ENCODE measurements around the gene PNISR. TPM values are rescaled to one million over a fixed set of nuclear protein-coding genes. Genes with fewer than 3 reads are reported as not detected.

The PNISR gene
- polyA plus RNA-seq, 1 experiment: 19.0 TPM

DNA sequence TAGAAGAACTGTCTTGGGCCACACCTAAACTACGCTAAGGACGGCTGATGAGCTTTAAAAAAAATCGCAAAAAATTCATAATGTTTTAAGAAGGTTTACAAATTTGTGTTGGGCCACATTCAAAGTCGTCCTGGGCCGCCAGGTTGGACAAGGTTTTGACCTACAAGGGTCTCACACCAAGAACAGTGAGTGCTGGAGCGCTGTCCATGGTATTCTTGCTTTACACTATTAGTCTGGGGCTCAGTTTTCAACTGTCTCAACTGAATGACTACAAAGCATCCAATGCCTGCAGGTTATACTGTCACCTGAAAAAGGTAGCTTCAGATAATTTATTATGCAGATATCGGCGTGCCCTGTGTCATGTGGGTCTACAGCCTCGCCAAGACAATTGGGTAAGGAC, 72.0 kb downstream of the PNISR start:
- ChIA-PET CTCF (interaction anchor here (0.7 to 1.6 kb wide), 2 partner anchors 18 to 40 kb away, joined by 3 to 5 read pairs; partner anchors contain the start of gene COQ3), POLR2A (no interaction called here)
- DNase-seq (ENCODE audit: low read depth): no peak
- no peak overlapping the region for H3K4me3 ChIP-seq (ENCODE audit: low read depth, low read length)
- TF ChIP-seq, protein P1, sequence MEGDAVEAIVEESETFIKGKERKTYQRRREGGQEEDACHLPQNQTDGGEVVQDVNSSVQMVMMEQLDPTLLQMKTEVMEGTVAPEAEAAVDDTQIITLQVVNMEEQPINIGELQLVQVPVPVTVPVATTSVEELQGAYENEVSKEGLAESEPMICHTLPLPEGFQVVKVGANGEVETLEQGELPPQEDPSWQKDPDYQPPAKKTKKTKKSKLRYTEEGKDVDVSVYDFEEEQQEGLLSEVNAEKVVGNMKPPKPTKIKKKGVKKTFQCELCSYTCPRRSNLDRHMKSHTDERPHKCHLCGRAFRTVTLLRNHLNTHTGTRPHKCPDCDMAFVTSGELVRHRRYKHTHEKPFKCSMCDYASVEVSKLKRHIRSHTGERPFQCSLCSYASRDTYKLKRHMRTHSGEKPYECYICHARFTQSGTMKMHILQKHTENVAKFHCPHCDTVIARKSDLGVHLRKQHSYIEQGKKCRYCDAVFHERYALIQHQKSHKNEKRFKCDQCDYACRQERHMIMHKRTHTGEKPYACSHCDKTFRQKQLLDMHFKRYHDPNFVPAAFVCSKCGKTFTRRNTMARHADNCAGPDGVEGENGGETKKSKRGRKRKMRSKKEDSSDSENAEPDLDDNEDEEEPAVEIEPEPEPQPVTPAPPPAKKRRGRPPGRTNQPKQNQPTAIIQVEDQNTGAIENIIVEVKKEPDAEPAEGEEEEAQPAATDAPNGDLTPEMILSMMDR (IDR thresholded peaks at IDR 0.05; ENCODE audit: insufficient read depth, low read depth, low read length): no peak
- H3K27me3 ChIP-seq (ENCODE audit: control insufficient read depth, insufficient read depth, low read length): peaks cover 2% of the 10 kb centered on the region; the same call in 1 of the 2 replicates
- H3K36me3 ChIP-seq (ENCODE audit: control insufficient read depth, insufficient read depth, low read length): no peaks in the 10 kb centered on the region

DNA sequence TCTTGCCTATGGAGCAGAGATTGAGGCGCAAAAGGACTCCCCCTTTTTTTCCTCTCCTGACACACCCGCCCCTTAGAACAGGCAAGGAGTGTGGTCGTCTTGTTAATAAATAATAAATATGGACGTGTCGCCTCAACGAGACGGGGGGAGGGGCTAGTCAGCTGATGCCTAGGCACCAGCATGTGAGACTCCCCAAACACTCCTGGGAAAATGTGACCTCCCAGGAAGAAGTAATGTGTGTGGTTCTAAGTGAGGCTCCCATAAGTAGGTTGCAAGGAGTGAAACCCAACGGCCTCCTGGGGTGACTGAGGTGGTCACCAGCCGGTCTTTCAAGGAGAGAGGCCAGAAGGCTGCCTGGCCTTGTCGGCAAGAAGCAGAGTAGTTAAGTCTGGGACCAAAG, 74.5 kb downstream of the PNISR start:
- DNase-seq (ENCODE audit: low read depth): no peak
- TF ChIP-seq, protein P1 (IDR thresholded peaks at IDR 0.05; ENCODE audit: insufficient read depth, low read depth, low read length): no peak
- ChIA-PET CTCF (no interaction called here), POLR2A (interaction anchor here (0.6 kb wide), 1 partner anchor 22 kb away, joined by 3 read pairs; no protein-coding TSS in a partner anchor)
- peaks cover 2% of the 10 kb centered on the region; the same call in 1 of the 2 replicates for H3K27me3 ChIP-seq (ENCODE audit: control insufficient read depth, insufficient read depth, low read length)
- H3K36me3 ChIP-seq (ENCODE audit: control insufficient read depth, insufficient read depth, low read length): no peaks in the 10 kb centered on the region
- H3K4me3 ChIP-seq (ENCODE audit: low read depth, low read length): no peak overlapping the region

DNA sequence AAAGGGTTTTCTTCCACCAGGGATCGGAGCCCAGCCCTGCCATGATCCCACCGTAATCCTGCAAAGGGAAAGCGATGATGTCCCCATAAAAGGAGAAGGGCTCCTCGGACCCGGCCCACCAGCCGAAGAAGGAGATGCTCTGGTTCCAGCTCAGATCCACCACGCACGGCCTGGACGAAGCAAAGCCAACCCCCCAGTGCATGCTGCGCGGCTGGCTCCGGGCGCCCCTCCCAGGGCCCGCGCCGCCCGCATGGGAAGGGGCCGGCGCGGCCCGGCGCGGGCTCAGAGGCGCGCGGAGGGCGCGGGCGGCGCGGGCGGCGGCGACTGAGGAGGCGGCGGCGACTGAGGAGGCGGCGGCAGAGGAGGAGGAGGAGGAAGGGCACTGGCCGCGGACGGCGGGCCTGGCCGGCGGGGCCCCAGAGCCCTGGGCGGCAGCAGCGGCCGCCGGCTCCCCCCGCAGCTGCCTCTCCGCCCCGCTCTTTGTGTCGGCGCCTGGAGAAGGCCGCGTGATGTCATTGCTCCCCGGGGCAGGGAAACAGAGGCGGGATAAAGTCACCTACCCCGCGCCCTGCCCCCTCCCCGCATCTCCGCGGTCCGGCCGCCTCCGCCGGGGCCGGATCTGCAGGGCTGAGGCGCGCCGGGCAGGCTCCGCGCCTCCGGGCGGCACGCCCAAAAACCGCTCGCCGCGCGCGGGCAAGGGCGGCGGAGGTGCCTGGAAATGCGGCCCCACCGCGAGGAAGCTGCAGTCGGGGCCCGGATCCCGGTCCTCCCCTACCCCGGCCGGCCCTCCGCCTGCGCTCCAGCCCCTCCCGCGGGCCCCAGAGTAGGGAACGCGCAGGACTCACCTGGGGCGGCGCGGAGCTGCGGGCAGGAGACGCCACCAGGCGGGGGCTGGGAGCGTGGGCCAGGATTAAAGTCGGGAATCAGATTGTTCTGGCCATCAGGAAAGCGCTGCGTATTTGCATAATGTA, 75.7 kb downstream of the PNISR start, which contains the start of gene FAXC:
TSS of gene FAXC (minus strand) at position 504 of the 971 bp plus-strand sequence. CDS start at position 202, 302 bp downstream.
- TF ChIP-seq, protein P1 (IDR thresholded peaks at IDR 0.05; ENCODE audit: insufficient read depth, low read depth, low read length): peak; percentile 23; the same call in 1 of the 2 replicates
- peak within 1 kb of the TSS; percentile 44 for H3K4me3 ChIP-seq (ENCODE audit: low read depth, low read length)
- CTCF ChIA-PET: interaction anchor here (1.6 to 2.4 kb wide), 2 partner anchors 12 to 19 kb away, joined by 6 to 7 read pairs; no protein-coding TSS in a partner anchor
- no peaks in the 10 kb centered on the region for H3K36me3 ChIP-seq (ENCODE audit: control insufficient read depth, insufficient read depth, low read length)
- POLR2A ChIA-PET: no interaction called here
- peaks cover 2% of the 10 kb centered on the region; the same call in 1 of the 2 replicates for H3K27me3 ChIP-seq (ENCODE audit: control insufficient read depth, insufficient read depth, low read length)
- no peak for DNase-seq (ENCODE audit: low read depth)

GRCh38 chr6:99348288-99349170, 76.6 kb downstream of the PNISR start:
- H3K4me3 ChIP-seq (ENCODE audit: low read depth, low read length): peak overlapping the region; percentile 44
- TF ChIP-seq, protein P1 (IDR thresholded peaks at IDR 0.05; ENCODE audit: insufficient read depth, low read depth, low read length): no peak
- no peaks in the 10 kb centered on the region for H3K36me3 ChIP-seq (ENCODE audit: control insufficient read depth, insufficient read depth, low read length)
- DNase-seq (ENCODE audit: low read depth): no peak
- H3K27me3 ChIP-seq (ENCODE audit: control insufficient read depth, insufficient read depth, low read length): 0 out of 2 replicates have a peak, but pooled peaks cover 2% of the 10 kb centered on the region
- ChIA-PET POLR2A (no interaction called here), CTCF (interaction anchor here (1.1 to 2.4 kb wide), 3 partner anchors 10 to 18 kb away, joined by 4 to 7 read pairs (median 6); no protein-coding TSS in a partner anchor)

Other genes with a start within 250 kb of the PNISR start
- gene FAXC, start 75.6 kb downstream of the PNISR start, polyA plus RNA-seq (2011; rRNA removed): 3.8 and 5.1 TPM in 2 replicates
- gene COQ3, start 31.1 kb downstream of the PNISR start, polyA plus RNA-seq (2011; rRNA removed): 3.3 and 6.4 TPM in 2 replicates
- gene USP45, start 90.1 kb upstream of the PNISR start, polyA plus RNA-seq (2011; rRNA removed): 5.1 and 9.0 TPM in 2 replicates
- 32.3 and 44.8 TPM in 2 replicates for gene CCNC, start 143.4 kb upstream of the PNISR start, polyA plus RNA-seq (2011; rRNA removed)
- gene PRDM13, start 181.5 kb upstream of the PNISR start, polyA plus RNA-seq (2011; rRNA removed): not detected in 2 replicates